ENCODE results near the gene ARL6IP5. TPM values are rescaled to one million over a fixed set of nuclear protein-coding genes. Genes with fewer than 3 reads are reported as not detected.

The ARL6IP5 gene
- total and polyA plus RNA-seq, 2 of the 13 experiments (the other 11 are each of a cell fraction or from before 2014, with no cell fraction given): 23.7 to 29.6 TPM

DNA sequence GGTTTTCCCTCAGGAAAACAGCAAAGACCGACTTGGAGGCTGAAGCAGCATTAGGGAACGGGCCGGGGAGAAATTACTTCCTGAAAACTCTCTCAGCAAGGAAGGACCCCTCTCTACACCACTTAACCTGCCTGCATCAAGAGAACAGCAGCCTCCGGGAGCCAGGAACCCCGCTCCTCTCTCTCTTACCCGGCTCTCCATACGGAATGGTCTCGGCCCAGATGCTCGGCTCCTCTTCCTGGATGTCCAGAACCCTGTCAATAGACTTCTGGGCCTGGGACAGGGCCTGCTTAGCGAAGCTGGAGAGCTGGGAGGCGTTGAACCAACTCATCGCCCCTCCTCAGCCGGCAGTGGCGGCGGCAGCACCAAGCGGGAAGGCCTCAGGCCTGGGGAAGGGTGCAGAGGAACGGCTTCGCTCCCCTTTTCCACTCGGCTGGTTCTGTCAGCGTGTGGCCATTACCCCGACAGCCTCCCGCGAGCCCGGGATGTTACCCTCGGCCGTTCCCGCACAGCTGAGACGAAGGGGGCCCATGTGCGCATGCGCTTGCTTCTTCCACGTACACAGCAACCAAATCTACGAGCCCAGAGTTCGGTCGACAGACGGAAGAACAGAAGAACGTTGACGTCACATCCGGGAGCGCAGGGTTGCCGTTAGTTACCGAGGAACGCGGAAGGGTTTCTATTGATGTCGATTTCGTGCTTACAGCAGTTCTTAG is 32.8 kb upstream of the ARL6IP5 start, which contains the start of gene TMF1 (continued):
- TF ChIP-seq CBX5 (CRISPR knock-in tag; IDR thresholded peaks at IDR 0.05; ENCODE audit: borderline replicate concordance): no peak
- TF ChIP-seq, protein P1, sequence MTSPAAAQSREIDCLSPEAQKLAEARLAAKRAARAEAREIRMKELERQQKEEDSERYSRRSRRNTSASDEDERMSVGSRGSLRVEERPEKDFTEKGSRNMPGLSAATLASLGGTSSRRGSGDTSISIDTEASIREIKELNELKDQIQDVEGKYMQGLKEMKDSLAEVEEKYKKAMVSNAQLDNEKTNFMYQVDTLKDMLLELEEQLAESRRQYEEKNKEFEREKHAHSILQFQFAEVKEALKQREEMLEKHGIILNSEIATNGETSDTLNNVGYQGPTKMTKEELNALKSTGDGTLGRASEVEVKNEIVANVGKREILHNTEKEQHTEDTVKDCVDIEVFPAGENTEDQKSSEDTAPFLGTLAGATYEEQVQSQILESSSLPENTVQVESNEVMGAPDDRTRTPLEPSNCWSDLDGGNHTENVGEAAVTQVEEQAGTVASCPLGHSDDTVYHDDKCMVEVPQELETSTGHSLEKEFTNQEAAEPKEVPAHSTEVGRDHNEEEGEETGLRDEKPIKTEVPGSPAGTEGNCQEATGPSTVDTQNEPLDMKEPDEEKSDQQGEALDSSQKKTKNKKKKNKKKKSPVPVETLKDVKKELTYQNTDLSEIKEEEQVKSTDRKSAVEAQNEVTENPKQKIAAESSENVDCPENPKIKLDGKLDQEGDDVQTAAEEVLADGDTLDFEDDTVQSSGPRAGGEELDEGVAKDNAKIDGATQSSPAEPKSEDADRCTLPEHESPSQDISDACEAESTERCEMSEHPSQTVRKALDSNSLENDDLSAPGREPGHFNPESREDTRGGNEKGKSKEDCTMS (CRISPR knock-in tag; conservative IDR thresholded peaks at IDR 0.05): no peak
- TF ChIP-seq ARNT (IDR thresholded peaks at IDR 0.05): no peak
- peak; percentile 83 for TF ChIP-seq CHD2 (IDR thresholded peaks at IDR 0.05; ENCODE audit: low read depth, low read length)
- no peak for TF ChIP-seq NKX3-1 (CRISPR knock-in tag; IDR thresholded peaks at IDR 0.05)
- no peak for TF ChIP-seq KLF13 (CRISPR knock-in tag; IDR thresholded peaks at IDR 0.05)
- TF ChIP-seq HDAC1 (CRISPR knock-in tag; IDR thresholded peaks at IDR 0.05): peak; percentile 85
- TF ChIP-seq, protein P2, sequence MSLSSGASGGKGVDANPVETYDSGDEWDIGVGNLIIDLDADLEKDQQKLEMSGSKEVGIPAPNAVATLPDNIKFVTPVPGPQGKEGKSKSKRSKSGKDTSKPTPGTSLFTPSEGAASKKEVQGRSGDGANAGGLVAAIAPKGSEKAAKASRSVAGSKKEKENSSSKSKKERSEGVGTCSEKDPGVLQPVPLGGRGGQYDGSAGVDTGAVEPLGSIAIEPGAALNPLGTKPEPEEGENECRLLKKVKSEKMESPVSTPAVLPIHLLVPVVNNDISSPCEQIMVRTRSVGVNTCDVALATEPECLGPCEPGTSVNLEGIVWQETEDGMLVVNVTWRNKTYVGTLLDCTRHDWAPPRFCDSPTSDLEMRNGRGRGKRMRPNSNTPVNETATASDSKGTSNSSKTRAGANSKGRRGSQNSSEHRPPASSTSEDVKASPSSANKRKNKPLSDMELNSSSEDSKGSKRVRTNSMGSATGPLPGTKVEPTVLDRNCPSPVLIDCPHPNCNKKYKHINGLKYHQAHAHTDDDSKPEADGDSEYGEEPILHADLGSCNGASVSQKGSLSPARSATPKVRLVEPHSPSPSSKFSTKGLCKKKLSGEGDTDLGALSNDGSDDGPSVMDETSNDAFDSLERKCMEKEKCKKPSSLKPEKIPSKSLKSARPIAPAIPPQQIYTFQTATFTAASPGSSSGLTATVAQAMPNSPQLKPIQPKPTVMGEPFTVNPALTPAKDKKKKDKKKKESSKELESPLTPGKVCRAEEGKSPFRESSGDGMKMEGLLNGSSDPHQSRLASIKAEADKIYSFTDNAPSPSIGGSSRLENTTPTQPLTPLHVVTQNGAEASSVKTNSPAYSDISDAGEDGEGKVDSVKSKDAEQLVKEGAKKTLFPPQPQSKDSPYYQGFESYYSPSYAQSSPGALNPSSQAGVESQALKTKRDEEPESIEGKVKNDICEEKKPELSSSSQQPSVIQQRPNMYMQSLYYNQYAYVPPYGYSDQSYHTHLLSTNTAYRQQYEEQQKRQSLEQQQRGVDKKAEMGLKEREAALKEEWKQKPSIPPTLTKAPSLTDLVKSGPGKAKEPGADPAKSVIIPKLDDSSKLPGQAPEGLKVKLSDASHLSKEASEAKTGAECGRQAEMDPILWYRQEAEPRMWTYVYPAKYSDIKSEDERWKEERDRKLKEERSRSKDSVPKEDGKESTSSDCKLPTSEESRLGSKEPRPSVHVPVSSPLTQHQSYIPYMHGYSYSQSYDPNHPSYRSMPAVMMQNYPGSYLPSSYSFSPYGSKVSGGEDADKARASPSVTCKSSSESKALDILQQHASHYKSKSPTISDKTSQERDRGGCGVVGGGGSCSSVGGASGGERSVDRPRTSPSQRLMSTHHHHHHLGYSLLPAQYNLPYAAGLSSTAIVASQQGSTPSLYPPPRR (CRISPR knock-in tag; IDR thresholded peaks at IDR 0.05; ENCODE audit: borderline replicate concordance): peak; percentile 7; the same call in 1 of the 2 replicates
- no peak for TF ChIP-seq ZNF672 (CRISPR knock-in tag; IDR thresholded peaks at IDR 0.05)
- TF ChIP-seq SSRP1 (CRISPR knock-in tag; IDR thresholded peaks at IDR 0.05): no peak
- TF ChIP-seq MBD4 (IDR thresholded peaks at IDR 0.05; ENCODE audit: borderline replicate concordance, low read length): no peak
- TF ChIP-seq, protein P3, sequence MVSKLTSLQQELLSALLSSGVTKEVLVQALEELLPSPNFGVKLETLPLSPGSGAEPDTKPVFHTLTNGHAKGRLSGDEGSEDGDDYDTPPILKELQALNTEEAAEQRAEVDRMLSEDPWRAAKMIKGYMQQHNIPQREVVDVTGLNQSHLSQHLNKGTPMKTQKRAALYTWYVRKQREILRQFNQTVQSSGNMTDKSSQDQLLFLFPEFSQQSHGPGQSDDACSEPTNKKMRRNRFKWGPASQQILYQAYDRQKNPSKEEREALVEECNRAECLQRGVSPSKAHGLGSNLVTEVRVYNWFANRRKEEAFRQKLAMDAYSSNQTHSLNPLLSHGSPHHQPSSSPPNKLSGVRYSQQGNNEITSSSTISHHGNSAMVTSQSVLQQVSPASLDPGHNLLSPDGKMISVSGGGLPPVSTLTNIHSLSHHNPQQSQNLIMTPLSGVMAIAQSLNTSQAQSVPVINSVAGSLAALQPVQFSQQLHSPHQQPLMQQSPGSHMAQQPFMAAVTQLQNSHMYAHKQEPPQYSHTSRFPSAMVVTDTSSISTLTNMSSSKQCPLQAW (CRISPR knock-in tag; IDR thresholded peaks at IDR 0.05): peak; percentile 85
- TF ChIP-seq ZBTB42 (CRISPR knock-in tag; IDR thresholded peaks at IDR 0.05): no peak
- TF ChIP-seq ZNF879 (CRISPR knock-in tag; IDR thresholded peaks at IDR 0.05): peak; percentile 68; the same call in 1 of the 2 replicates
- no peak for TF ChIP-seq ZNF546 (CRISPR knock-in tag; conservative IDR thresholded peaks at IDR 0.05)
- no peak; the same call in 1 of the 2 replicates for TF ChIP-seq ZNF563 (CRISPR knock-in tag; IDR thresholded peaks at IDR 0.05)
- TF ChIP-seq PAF1 (CRISPR knock-in tag; IDR thresholded peaks at IDR 0.05): no peak
- no peak for TF ChIP-seq HNRNPUL1 (IDR thresholded peaks at IDR 0.05; ENCODE audit: low read depth, low read length)
- TF ChIP-seq, protein P4, sequence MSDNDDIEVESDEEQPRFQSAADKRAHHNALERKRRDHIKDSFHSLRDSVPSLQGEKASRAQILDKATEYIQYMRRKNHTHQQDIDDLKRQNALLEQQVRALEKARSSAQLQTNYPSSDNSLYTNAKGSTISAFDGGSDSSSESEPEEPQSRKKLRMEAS (IDR thresholded peaks at IDR 0.05): peak; percentile 71
- TF ChIP-seq HDAC6 (IDR thresholded peaks at IDR 0.05; ENCODE audit: low read depth, low read length): no peak
- peak; percentile 36; the same call in 1 of the 2 replicates for TF ChIP-seq ZNF670 (CRISPR knock-in tag; IDR thresholded peaks at IDR 0.05; ENCODE audit: borderline replicate concordance)
- TF ChIP-seq ZNF3 (CRISPR knock-in tag; IDR thresholded peaks at IDR 0.05): no peak
- no peak; the same call in 1 of the 2 replicates for TF ChIP-seq ZNF234 (CRISPR knock-in tag; conservative IDR thresholded peaks at IDR 0.05)

Data from HepG2 (cell line).